Gastroesophageal sphincter (tissue), 4 donors: Measurements from ENCODE around the gene MATN1. TPM values are rescaled to one million over a fixed set of nuclear protein-coding genes. Genes with fewer than 3 reads are reported as not detected.

Experiments used
- ATAC-seq: fragments of 150-250 bp; one replicate; pipeline ENCODE4 v1.9.1; 2016; ENCODE audit warnings: mild to moderate bottlenecking, moderate library complexity
- H3K27ac ChIP-seq, 4 donors: fragments of 200-600 bp; sonication (generic) in 3 of 4; 1 replicate in 3 of 4; 2 replicates in 1 of 4; pipeline ENCODE4 v1.5.1; 2016 to 2019
- H3K27me3 ChIP-seq: fragments of 200-600 bp; sonication (generic); one replicate; pipeline ENCODE4 v1.5.1; 2019
- H3K36me3 ChIP-seq, 2 donors: fragments of 200-600 bp; sonication (generic); one replicate each; pipeline ENCODE4 v1.5.1; 2019; ENCODE audit warnings: control low read depth in 1 of 2
- H3K4me1 ChIP-seq, 3 donors: fragments of 200-600 bp; sonication (generic); 1 replicate in 2 of 3; 2 replicates in 1 of 3; pipeline ENCODE4 v1.5.1; 2016 to 2019; ENCODE audit warnings: control low read depth in 2 of 3
- H3K4me3 ChIP-seq, 2 donors: fragments of 200-600 bp; sonication (generic); one replicate each; pipeline ENCODE4 v1.5.1; 2019; ENCODE audit warnings: mild to moderate bottlenecking in 1 of 2, moderate library complexity in 1 of 2
- H3K9me3 ChIP-seq, 3 donors: fragments of 200-600 bp; sonication (generic); one replicate each; pipeline ENCODE4 v1.5.1; 2017 to 2019; ENCODE audit warnings: control low read depth in 2 of 3
- EP300 ChIP-seq: sonication (generic); formaldehyde crosslinking; IDR thresholded peaks from one replicate; pipeline ENCODE4 v1.6.1; 2017; ENCODE audit warnings: antibody characterized with exemption, mild to moderate bottlenecking
- POLR2A ChIP-seq, 2 donors: fragments of 450-650 bp; IDR thresholded peaks; one replicate each; pipeline ENCODE4 v1.6.1; 2017; ENCODE audit warnings: antibody characterized with exemption in 2 of 2, mild to moderate bottlenecking in 2 of 2, moderate library complexity in 1 of 2
- POLR2AphosphoS5 ChIP-seq: sonication (generic); formaldehyde crosslinking; IDR thresholded peaks from one replicate; pipeline ENCODE4 v1.6.1; 2017; ENCODE audit warnings: antibody characterized with exemption
- WGBS, 2 donors: methylation state at CpG; one replicate each; pipeline ENCODE4 v1.1.5; 2018; ENCODE audit warnings: low coverage in 1 of 2; 5-methylcytosine and 5-hydroxymethylcytosine counted together
- total RNA-seq, 4 donors: library from RNA; depleted of rRNA; stranded (reverse); fragments of >200 nt; gene quantifications; one replicate each; pipeline ENCODE4 v1.1.0, GENCODE V29; 2016
- TF ChIP-seq, protein P1 (sequence below), 4 experiments: fragments of 200-600 bp in 2 of 4; fragments of 450-650 bp in 2 of 4; sonication (generic) in 1 of 4; IDR thresholded peaks; one replicate each; pipeline ENCODE4 v1.5.1; 2017 to 2019; ENCODE audit warnings: antibody characterized with exemption in 4 of 4, mild to moderate bottlenecking in 2 of 4, moderate library complexity in 2 of 4

The MATN1 gene
- total RNA-seq, 4 donors from 2014 or later = not detected

DNA sequence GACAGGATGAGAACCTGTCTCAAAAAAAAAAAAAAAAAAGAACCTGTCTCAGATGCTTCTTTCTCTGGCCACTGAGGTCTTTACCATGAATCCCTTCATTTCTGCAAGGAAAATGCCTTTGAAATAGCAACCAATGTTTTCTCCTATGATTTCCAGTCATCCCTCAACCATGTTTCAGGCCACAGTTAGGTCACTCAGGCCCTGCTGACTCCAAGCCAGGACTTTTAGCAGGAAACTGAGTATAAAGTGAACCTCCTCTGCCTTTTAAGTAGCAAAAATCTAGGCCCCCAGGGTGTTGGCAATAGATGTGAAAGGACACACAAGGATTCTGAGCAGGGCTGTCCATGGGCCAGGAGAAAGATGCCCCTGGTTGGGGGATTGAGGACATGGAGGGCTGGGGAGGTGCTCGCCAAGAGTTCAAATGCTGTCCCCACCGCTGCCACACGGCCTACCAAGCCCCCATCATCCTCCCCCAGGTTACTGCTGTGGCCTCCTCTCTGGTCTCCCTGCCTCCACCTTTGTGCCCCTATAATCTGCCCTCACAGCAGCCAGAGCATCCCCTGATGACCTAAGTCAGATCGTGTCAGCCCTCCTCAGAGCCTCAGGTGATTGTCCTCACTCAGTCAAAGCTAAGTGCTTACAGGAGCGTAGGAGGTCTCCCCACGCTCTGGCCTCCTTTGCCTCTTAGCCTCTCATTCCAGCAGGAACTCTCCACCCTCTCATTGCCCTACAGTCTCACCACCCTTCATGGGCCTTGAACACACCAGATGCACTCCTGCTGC, 54.6 kb downstream of the MATN1 start:
- H3K9me3 ChIP-seq = peaks cover 0 to 8% (median 2%) of the 10 kb centered on the region in 3 donors
- peaks cover 0 to 13% (median 0%) of the 10 kb centered on the region in 3 donors for H3K4me1 ChIP-seq
- no peaks in the 10 kb centered on the region for H3K36me3 ChIP-seq
- H3K27ac ChIP-seq = no peak overlapping the region
- ATAC-seq = no peak
- H3K27me3 ChIP-seq = no peaks in the 10 kb centered on the region
- WGBS, 2 donors = 97% methylated on average over 3 of the region's 6 CpGs; no CpG with 5 or more reads in 1 of the 2 donors
- no peak overlapping the region for H3K4me3 ChIP-seq
- TF ChIP-seq, protein P1, sequence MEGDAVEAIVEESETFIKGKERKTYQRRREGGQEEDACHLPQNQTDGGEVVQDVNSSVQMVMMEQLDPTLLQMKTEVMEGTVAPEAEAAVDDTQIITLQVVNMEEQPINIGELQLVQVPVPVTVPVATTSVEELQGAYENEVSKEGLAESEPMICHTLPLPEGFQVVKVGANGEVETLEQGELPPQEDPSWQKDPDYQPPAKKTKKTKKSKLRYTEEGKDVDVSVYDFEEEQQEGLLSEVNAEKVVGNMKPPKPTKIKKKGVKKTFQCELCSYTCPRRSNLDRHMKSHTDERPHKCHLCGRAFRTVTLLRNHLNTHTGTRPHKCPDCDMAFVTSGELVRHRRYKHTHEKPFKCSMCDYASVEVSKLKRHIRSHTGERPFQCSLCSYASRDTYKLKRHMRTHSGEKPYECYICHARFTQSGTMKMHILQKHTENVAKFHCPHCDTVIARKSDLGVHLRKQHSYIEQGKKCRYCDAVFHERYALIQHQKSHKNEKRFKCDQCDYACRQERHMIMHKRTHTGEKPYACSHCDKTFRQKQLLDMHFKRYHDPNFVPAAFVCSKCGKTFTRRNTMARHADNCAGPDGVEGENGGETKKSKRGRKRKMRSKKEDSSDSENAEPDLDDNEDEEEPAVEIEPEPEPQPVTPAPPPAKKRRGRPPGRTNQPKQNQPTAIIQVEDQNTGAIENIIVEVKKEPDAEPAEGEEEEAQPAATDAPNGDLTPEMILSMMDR (IDR thresholded peaks at IDR 0.05) = no peak
- TF ChIP-seq POLR2A (IDR thresholded peaks at IDR 0.05) (no peak), POLR2AphosphoS5 (no peak)

DNA sequence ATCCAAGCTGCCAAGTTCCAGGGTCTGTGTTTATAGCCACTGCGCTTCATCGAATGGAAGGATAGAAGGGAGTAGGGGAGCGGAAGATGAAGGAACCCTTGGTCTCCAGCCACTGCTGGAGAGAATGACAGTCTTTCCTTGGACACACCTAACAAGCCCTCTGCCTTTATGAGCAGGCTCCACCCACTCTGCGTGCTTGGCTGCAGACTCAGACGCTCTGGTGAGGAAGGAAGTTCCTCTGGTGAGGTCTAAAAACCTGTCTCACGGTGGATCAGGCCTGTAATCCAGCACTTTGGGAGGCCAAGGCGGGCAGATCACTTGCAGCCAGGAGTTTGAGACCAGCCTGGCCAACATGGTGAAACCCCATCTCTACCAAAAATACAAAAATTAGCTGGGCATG, 55.4 kb downstream of the MATN1 start:
- peaks cover 0 to 13% (median 0%) of the 10 kb centered on the region in 3 donors for H3K4me1 ChIP-seq
- TF ChIP-seq EP300 (no peak), POLR2AphosphoS5 (no peak), POLR2A (IDR thresholded peaks at IDR 0.05) (no peak)
- TF ChIP-seq, protein P1 (IDR thresholded peaks at IDR 0.05) = no peak
- no peak for ATAC-seq
- no peaks in the 10 kb centered on the region for H3K27me3 ChIP-seq
- no peak overlapping the region for H3K27ac ChIP-seq
- WGBS, 2 donors = 64% methylated on average over 4 of the region's 7 CpGs; no CpG with 5 or more reads in 1 of the 2 donors
- H3K9me3 ChIP-seq = peaks cover 0 to 3% (median 0%) of the 10 kb centered on the region in 3 donors
- no peaks in the 10 kb centered on the region for H3K36me3 ChIP-seq
- H3K4me3 ChIP-seq = no peak overlapping the region

DNA sequence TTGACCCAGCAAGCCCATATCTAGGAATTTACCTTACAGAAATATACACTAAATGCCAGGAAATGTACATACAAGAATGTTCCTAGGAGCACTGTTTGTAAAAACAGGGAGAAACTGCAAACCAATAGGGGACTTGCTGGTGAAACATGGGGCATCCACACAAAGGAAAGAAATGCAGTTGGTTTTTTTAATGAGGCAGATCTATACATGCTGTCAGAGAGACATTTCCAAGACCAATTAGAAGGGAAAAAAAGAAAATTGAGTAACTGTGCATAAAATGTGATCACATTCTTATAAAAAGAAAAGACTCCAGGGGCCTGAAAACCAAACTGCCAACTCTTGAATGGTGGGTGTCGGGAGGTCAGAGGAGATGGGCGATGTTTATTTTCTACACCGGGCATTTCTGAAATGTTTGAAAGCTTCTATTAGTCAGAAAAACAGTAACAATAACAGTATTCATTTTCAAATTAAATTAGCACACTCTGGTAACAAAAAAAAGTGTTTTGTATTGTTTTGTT, 56.6 kb downstream of the MATN1 start:
- no peak for ATAC-seq
- Histone ChIP-seq H3K4me1 (peaks cover 0 to 13% (median 0%) of the 10 kb centered on the region in 3 donors), H3K36me3 (no peaks in the 10 kb centered on the region), H3K27me3 (no peaks in the 10 kb centered on the region), H3K27ac (no peak overlapping the region), H3K9me3 (no peaks in the 10 kb centered on the region), H3K4me3 (no peak overlapping the region)
- TF ChIP-seq POLR2AphosphoS5 = no peak
- no peak for TF ChIP-seq POLR2A (IDR thresholded peaks at IDR 0.05)
- no peak for TF ChIP-seq EP300
- TF ChIP-seq, protein P1 (IDR thresholded peaks at IDR 0.05) = no peak
- 65 to 77% methylated on average over 3 of the region's 3 CpGs for WGBS, 2 donors

DNA sequence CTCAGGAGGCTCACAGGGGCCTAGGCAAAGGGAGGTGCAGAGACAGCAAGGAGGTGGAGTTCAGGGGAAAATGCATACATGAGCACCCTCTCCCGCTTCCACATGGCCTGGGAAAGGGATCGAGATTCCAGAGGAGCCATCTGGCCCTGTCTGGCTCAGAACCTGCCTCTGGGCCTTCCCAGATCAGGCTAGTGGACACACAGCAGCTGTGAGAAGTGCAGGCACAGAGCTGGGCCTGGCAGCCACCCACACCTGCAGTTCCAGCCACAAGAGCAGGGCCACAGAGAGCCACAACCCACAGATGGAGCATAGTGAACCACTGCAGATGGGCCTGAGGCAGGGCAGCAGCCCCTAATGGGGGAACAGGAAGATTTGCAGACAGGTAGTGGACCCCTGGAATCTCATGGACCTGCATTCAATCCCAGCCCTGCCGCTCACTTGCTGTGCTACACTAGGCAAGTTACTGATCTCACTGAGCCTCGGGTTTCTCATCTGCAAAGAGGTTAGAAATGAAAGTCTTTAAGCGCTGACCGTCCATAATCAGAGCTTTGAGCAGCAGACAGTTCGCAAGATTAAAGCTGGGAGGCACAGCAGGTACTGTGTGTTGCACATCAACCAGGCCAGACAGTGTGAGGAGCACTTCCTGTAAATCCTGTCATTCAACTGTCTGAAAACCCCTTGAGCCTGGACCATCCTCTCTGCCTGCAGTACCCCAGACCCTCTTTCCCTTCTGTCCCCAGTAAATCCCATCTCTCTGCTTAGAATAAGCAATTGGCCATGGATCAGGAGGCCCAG, 58.0 kb downstream of the MATN1 start:
- Histone ChIP-seq H3K4me1 (peaks cover 0 to 10% (median 0%) of the 10 kb centered on the region in 3 donors), H3K27ac (no peak overlapping the region), H3K4me3 (no peak overlapping the region), H3K9me3 (no peaks in the 10 kb centered on the region), H3K36me3 (no peaks in the 10 kb centered on the region), H3K27me3 (no peaks in the 10 kb centered on the region)
- no peak for ATAC-seq
- WGBS, 2 donors = 83 to 85% methylated on average over 1 to 3 of the region's 7 CpGs
- TF ChIP-seq, protein P1 (IDR thresholded peaks at IDR 0.05) = no peak
